Measurements from ENCODE around the gene SURF2.

- no peak for TF ChIP-seq POLR2AphosphoS5 (IDR thresholded peaks at IDR 0.05; ENCODE audit: low read depth, low read length)
- TF ChIP-seq POLR2A (IDR thresholded peaks at IDR 0.05; ENCODE audit: low read depth, low read length), result no peak; the same call in 1 of the 2 replicates
Observed at GRCh38 chr9:133360400-133361393, 4.3 kb downstream of the SURF2 start.
